Sigmoid colon (tissue), 4 donors: ENCODE measurements around the gene ZDHHC7.

Source experiments
- CTCF ChIP-seq, 4 experiments: fragments of 450-650 bp in 3 of 4; fragments of 200-600 bp in 1 of 4; IDR thresholded peaks; one replicate each; pipeline ENCODE4 v1.5.1; 2016 to 2019; ENCODE audit warnings: antibody characterized with exemption in 4 of 4, mild to moderate bottlenecking in 3 of 4, moderate library complexity in 2 of 4
- EP300 ChIP-seq, 4 donors: sonication (generic); formaldehyde crosslinking; IDR thresholded peaks; one replicate each; pipeline ENCODE4 v1.6.1; 2017; ENCODE audit warnings: antibody characterized with exemption in 4 of 4
- POLR2A ChIP-seq, 2 donors: fragments of 450-650 bp; IDR thresholded peaks; one replicate each; pipeline ENCODE4 v1.6.1; 2016; ENCODE audit warnings: antibody characterized with exemption in 2 of 2, mild to moderate bottlenecking in 2 of 2, moderate library complexity in 2 of 2
- POLR2AphosphoS5 ChIP-seq, 4 donors: sonication (generic); formaldehyde crosslinking; IDR thresholded peaks; one replicate each; pipeline ENCODE4 v1.6.1; 2017; ENCODE audit warnings: antibody characterized with exemption in 4 of 4

- no peak for TF ChIP-seq CTCF (IDR thresholded peaks at IDR 0.05)
- TF ChIP-seq POLR2AphosphoS5 (IDR thresholded peaks at IDR 0.05), result no peak
- no peak for TF ChIP-seq POLR2A (IDR thresholded peaks at IDR 0.05)
- no peak for TF ChIP-seq EP300 (IDR thresholded peaks at IDR 0.05)
Measured at GRCh38 chr16:84931506-84931905, 79.8 kb downstream of the ZDHHC7 start.
